Parathyroid adenoma (tissue), 2 donors: ENCODE measurements around the gene PITPNM2.
A peak's percentile ranks its signal among the peaks of the same experiment; 100 is the strongest.

Experiments used
- H2AFZ ChIP-seq: fragments of 300-600 bp; sonication (generic); one replicate; pipeline ENCODE4 v1.7.0; 2017; ENCODE audit warnings: antibody characterized with exemption, mild to moderate bottlenecking
- H3K27ac ChIP-seq: fragments of 300-600 bp; sonication (generic); one replicate; pipeline ENCODE4 v1.7.0; 2017
- H3K27me3 ChIP-seq: fragments of 300-600 bp; sonication (generic); one replicate; pipeline ENCODE4 v1.7.0; 2017; ENCODE audit warnings: low read length; ENCODE audit not compliant: control insufficient read depth, insufficient read depth
- H3K36me3 ChIP-seq: fragments of 300-600 bp; sonication (generic); one replicate; pipeline ENCODE4 v1.7.0; 2017; ENCODE audit warnings: low read length; ENCODE audit not compliant: control insufficient read depth, insufficient read depth
- H3K4me1 ChIP-seq: fragments of 300-600 bp; sonication (generic); one replicate; pipeline ENCODE4 v1.7.0; 2017; ENCODE audit warnings: control low read depth
- H3K4me2 ChIP-seq: fragments of 300-600 bp; sonication (generic); one replicate; pipeline ENCODE4 v1.7.0; 2017; ENCODE audit warnings: low read length
- H3K4me3 ChIP-seq: fragments of 300-600 bp; sonication (generic); one replicate; pipeline ENCODE4 v1.7.0; 2017; ENCODE audit warnings: low read depth, low read length
- H3K79me2 ChIP-seq: fragments of 300-600 bp; sonication (generic); one replicate; pipeline ENCODE4 v1.7.0; 2017; ENCODE audit warnings: control low read depth
- H3K9ac ChIP-seq: fragments of 300-600 bp; sonication (generic); one replicate; pipeline ENCODE4 v1.7.0; 2017; ENCODE audit warnings: mild to moderate bottlenecking
- H3K9me3 ChIP-seq: fragments of 300-600 bp; sonication (generic); one replicate; pipeline ENCODE4 v1.7.0; 2017; ENCODE audit warnings: low read length; ENCODE audit not compliant: control insufficient read depth
- TF ChIP-seq, protein P1 (sequence below): fragments of 300-600 bp; sonication (generic); IDR thresholded peaks from one replicate; pipeline ENCODE4 v1.7.0; 2017; ENCODE audit warnings: antibody characterized with exemption, mild to moderate bottlenecking
- donor health status: primary hyperparathyroidism.

PITPNM2 gene

DNA sequence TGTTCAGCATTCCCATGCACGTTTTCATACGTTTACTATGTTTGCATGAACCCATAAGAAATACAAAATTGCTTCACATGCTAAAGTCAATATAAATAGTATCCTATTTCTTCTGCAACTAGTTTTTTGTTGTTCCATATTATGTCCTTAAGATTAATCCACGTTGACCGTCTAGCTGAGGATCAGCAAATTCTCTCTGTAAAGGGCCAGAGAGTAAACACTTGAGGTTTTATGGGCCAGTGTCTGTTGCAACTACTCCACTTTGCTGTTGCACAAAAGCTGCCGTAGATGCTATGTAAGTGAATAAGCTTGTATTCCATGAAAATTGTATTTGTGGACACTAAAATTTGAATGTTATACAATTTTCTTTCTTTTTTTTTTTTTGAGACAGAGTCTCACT is 21.1 kb upstream of the PITPNM2 start:
- Histone ChIP-seq H3K27me3 (no peaks in the 10 kb centered on the region), H3K79me2 (no peaks in the 10 kb centered on the region), H3K4me2 (no peak overlapping the region), H3K4me3 (no peak overlapping the region), H3K27ac (no peak overlapping the region), H3K36me3 (no peaks in the 10 kb centered on the region), H3K9me3 (no peaks in the 10 kb centered on the region), H2AFZ (no peak overlapping the region), H3K4me1 (no peaks in the 10 kb centered on the region), H3K9ac (no peak overlapping the region)
- TF ChIP-seq, protein P1, sequence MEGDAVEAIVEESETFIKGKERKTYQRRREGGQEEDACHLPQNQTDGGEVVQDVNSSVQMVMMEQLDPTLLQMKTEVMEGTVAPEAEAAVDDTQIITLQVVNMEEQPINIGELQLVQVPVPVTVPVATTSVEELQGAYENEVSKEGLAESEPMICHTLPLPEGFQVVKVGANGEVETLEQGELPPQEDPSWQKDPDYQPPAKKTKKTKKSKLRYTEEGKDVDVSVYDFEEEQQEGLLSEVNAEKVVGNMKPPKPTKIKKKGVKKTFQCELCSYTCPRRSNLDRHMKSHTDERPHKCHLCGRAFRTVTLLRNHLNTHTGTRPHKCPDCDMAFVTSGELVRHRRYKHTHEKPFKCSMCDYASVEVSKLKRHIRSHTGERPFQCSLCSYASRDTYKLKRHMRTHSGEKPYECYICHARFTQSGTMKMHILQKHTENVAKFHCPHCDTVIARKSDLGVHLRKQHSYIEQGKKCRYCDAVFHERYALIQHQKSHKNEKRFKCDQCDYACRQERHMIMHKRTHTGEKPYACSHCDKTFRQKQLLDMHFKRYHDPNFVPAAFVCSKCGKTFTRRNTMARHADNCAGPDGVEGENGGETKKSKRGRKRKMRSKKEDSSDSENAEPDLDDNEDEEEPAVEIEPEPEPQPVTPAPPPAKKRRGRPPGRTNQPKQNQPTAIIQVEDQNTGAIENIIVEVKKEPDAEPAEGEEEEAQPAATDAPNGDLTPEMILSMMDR, result no peak

DNA sequence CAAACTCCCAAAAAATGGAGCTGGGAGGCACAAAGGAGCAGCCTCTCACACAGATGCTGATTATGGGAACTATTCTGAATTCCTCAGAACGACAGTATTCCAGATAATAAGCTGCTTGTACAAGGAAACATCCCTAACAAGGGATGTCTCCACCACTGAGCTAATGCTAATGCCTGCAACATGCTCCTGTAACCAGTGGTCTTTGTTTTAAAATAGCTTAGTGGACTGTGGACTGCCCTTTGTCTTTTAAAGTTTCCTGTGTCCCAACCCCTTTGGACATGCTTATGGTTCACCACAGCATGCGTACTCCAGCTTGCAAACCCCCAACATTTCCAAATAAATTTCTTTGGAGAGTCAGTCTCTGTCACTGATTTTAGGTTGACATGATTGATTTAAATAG is 16.4 kb upstream of the PITPNM2 start:
- H3K4me1 ChIP-seq, result no peaks in the 10 kb centered on the region
- no peaks in the 10 kb centered on the region for H3K36me3 ChIP-seq
- no peak overlapping the region for H2AFZ ChIP-seq
- no peak overlapping the region for H3K4me3 ChIP-seq
- H3K9ac ChIP-seq, result no peak overlapping the region
- H3K27me3 ChIP-seq, result no peaks in the 10 kb centered on the region
- no peaks in the 10 kb centered on the region for H3K79me2 ChIP-seq
- TF ChIP-seq, protein P1, result no peak
- H3K9me3 ChIP-seq, result no peaks in the 10 kb centered on the region
- no peak overlapping the region for H3K27ac ChIP-seq
- no peak overlapping the region for H3K4me2 ChIP-seq

DNA sequence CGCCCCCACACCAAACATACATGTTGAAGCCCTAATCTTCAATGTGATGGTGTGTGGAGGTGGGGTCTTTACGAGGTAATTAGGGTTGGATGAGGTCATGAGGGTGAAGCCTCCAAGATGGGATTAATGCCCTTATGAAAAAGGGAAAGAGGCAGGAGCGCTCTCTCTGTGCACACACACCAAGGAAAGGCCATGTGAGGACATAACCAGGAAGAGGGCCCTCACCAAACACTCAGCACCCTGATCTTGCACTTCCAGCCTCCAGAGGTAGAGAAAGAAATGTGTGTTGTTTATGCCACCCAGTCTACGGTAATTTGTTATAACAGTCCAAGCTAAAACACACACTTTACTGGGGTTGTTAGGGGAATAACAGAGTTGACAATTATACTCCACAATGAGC is 14.6 kb upstream of the PITPNM2 start:
- Histone ChIP-seq H3K9ac (no peak overlapping the region), H3K4me2 (peak overlapping the region; percentile 47), H3K79me2 (no peaks in the 10 kb centered on the region), H3K9me3 (no peaks in the 10 kb centered on the region), H3K4me3 (no peak overlapping the region), H3K36me3 (no peaks in the 10 kb centered on the region), H3K4me1 (no peaks in the 10 kb centered on the region), H3K27ac (peak overlapping the region; percentile 71), H3K27me3 (no peaks in the 10 kb centered on the region), H2AFZ (no peak overlapping the region)
- TF ChIP-seq, protein P1, result no peak

DNA sequence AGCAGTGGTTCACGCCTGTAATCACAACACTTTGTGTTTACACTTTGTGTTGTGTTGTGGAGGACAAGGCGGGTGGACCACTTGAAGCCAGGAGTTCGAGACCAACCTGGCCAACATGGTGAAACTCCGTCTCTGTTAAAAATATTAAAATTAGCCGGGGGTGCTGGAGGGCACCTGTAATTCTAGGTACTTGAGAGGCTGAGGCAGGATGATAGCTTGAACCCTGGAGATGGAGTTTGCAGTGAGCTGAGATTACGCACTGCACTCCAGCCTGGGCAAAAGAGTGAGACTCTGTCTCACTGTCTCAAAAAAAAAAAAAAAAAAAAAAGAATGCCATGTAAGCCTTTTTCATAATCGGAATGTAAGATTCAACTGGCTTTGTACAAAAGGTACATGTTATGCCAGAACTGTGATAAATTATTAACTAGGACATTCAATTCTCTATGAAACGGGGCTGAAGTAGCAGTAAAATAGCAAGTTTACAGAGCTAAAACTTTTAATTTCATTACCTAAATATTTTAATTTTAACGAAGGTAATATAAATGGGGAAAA is 13.9 kb upstream of the PITPNM2 start:
- Histone ChIP-seq H3K36me3 (no peaks in the 10 kb centered on the region), H3K4me2 (peak overlapping the region; percentile 47), H3K79me2 (no peaks in the 10 kb centered on the region), H3K27me3 (no peaks in the 10 kb centered on the region), H3K4me3 (peak overlapping the region; percentile 36), H3K4me1 (no peaks in the 10 kb centered on the region), H3K27ac (peak overlapping the region; percentile 71), H3K9ac (no peak overlapping the region), H3K9me3 (no peaks in the 10 kb centered on the region), H2AFZ (no peak overlapping the region)
- TF ChIP-seq, protein P1, result no peak

- TF ChIP-seq, protein P1, result no peak
- Histone ChIP-seq H3K79me2 (no peaks in the 10 kb centered on the region), H2AFZ (no peak overlapping the region), H3K36me3 (no peaks in the 10 kb centered on the region), H3K9me3 (no peaks in the 10 kb centered on the region), H3K9ac (no peak overlapping the region), H3K4me1 (no peaks in the 10 kb centered on the region), H3K4me2 (peak overlapping the region; percentile 47), H3K4me3 (peak overlapping the region; percentile 36), H3K27ac (peak overlapping the region; percentile 71), H3K27me3 (no peaks in the 10 kb centered on the region)
These were observed 13.3 kb upstream of the PITPNM2 start for GRCh38 chr12:123164222-123164621.
